NCI-H2029 (cell line): ENCODE results near the gene RAD51B.

Experiments used
- DNase-seq: peaks from one replicate; lab custom pipeline; 2025; lab: John Stamatoyannopoulos, UW

The RAD51B gene

GRCh38 chr14:68492381-68493151, 673.0 kb downstream of the RAD51B start:
- no peak for DNase-seq

- no peak for DNase-seq
Measured at GRCh38 chr14:68493152-68493911, 673.8 kb downstream of the RAD51B start.

- no peak for DNase-seq
Measured at GRCh38 chr14:68495101-68496039, 675.8 kb downstream of the RAD51B start.

GRCh38 chr14:68497011-68497410, 677.4 kb downstream of the RAD51B start:
- DNase-seq, result no peak

- no peak for DNase-seq
Measured at GRCh38 chr14:68499451-68499850, 679.9 kb downstream of the RAD51B start.

GRCh38 chr14:68501171-68501570, 681.6 kb downstream of the RAD51B start:
- DNase-seq, result no peak

- no peak for DNase-seq
Measured at GRCh38 chr14:68501614-68502052, 682.1 kb downstream of the RAD51B start.

GRCh38 chr14:68502230-68502629, 682.7 kb downstream of the RAD51B start:
- no peak for DNase-seq

- DNase-seq, result no peak
Measured at GRCh38 chr14:68503186-68503825, 683.7 kb downstream of the RAD51B start.

GRCh38 chr14:68504861-68505260, 685.3 kb downstream of the RAD51B start:
- DNase-seq, result no peak

- no peak for DNase-seq
Measured at GRCh38 chr14:68506021-68506644, 686.6 kb downstream of the RAD51B start.

- no peak for DNase-seq
Measured at GRCh38 chr14:68506645-68507419, 687.3 kb downstream of the RAD51B start.

- DNase-seq, result no peak
Measured at GRCh38 chr14:68507544-68508081, 688.0 kb downstream of the RAD51B start.

GRCh38 chr14:68508581-68508980, 689.0 kb downstream of the RAD51B start:
- DNase-seq, result no peak

GRCh38 chr14:68509188-68509983, 689.8 kb downstream of the RAD51B start:
- DNase-seq, result no peak

- DNase-seq, result no peak
Measured at GRCh38 chr14:68510201-68511128, 690.9 kb downstream of the RAD51B start.

- no peak for DNase-seq
Measured at GRCh38 chr14:68511129-68512047, 691.8 kb downstream of the RAD51B start.
